ENCODE measurements around the gene WDHD1. TPM values are rescaled to one million over a fixed set of nuclear protein-coding genes. Genes with fewer than 3 reads are reported as not detected.
"Not testable (repeated sequence)": the region's sequence is repeated elsewhere in the genome, so short reads cannot be mapped to it uniquely, and the experiment has no call there.

WDHD1 gene
- total and polyA plus RNA-seq, 10 donors = 1.4 to 6.3 (median 3.8) TPM

GRCh38 chr14:54955143-54955542, 71.8 kb downstream of the WDHD1 start:
- Histone ChIP-seq H3K27me3 (replicated peaks in 1 of 7) (no peaks in the 10 kb centered on the region), H3K27ac (no peak overlapping the region), H3K36me3 (peaks cover 0 to 39% (median 0%) of the 10 kb centered on the region in 6 donors), H3K4me3 (no peak overlapping the region), H3K4me1 (no peaks in the 10 kb centered on the region), H3K9me3 (peaks cover 0 to 4% (median 0%) of the 10 kb centered on the region in 8 donors)
- no peak for DNase-seq
- no peak for TF ChIP-seq CTCF (IDR thresholded peaks at IDR 0.05 in 8 of 11, conservative IDR thresholded peaks at IDR 0.05 in 3 of 11)
- no peak for TF ChIP-seq POLR2A (IDR thresholded peaks at IDR 0.05)
- TF ChIP-seq POLR2AphosphoS5 (IDR thresholded peaks at IDR 0.05) = no peak
- intact Hi-C loops (cut with DNase I; ENCODE audit: low total_unique reads) = no loop called here

DNA sequence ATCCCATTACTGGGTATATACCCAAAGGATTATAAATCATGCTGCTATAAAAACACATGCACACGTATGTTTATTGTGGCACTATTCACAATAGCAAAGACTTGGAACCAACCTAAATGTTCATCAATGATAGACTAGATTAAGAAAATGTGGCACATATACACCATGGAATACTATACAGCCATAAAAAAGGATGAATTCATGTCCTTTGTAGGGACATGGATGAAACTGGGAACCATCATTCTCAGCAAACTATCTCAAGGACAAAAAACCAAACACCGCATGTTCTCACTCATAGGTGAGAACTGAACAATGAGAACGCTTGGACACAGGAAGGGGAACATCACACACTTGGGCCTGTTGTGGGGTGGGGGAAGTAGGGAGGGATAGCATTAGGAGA, 73.3 kb downstream of the WDHD1 start:
- H3K4me3 ChIP-seq; H3K27me3 ChIP-seq (replicated peaks in 1 of 7); intact Hi-C loops (cut with DNase I; ENCODE audit: low total_unique reads); H3K9me3 ChIP-seq; H3K4me1 ChIP-seq; DNase-seq; H3K27ac ChIP-seq: not testable (repeated sequence)
- peaks cover 0 to 32% (median 0%) of the 10 kb centered on the region in 6 donors for H3K36me3 ChIP-seq
- 95 to 99% (median 97%) methylated on average over 3 of the region's 3 CpGs for WGBS, 5 donors

GRCh38 chr14:54952803-54953202, 74.1 kb downstream of the WDHD1 start:
- intact Hi-C loops (cut with DNase I; ENCODE audit: low total_unique reads) = not testable (repeated sequence)

GRCh38 chr14:54947230-54947629, 79.7 kb downstream of the WDHD1 start:
- Histone ChIP-seq H3K36me3 (peaks cover 0 to 27% (median 0%) of the 10 kb centered on the region in 6 donors), H3K4me1 (peaks cover 0 to 3% (median 0%) of the 10 kb centered on the region in 6 donors), H3K4me3 (no peak overlapping the region), H3K27me3 (replicated peaks in 1 of 7) (no peaks in the 10 kb centered on the region), H3K9me3 (peaks cover 0 to 3% (median 0%) of the 10 kb centered on the region in 8 donors), H3K27ac (no peak overlapping the region)
- intact Hi-C loops (cut with DNase I; ENCODE audit: low total_unique reads) = no loop called here
- WGBS, 5 donors = 80 to 88% (median 84%) methylated on average over 3 of the region's 3 CpGs
- TF ChIP-seq POLR2A (IDR thresholded peaks at IDR 0.05) (no peak), POLR2AphosphoS5 (IDR thresholded peaks at IDR 0.05) (no peak), CTCF (IDR thresholded peaks at IDR 0.05 in 8 of 11, conservative IDR thresholded peaks at IDR 0.05 in 3 of 11) (no peak)
- no peak for DNase-seq

More at GRCh38 chr14:54952803-54953202, 74.1 kb downstream of the WDHD1 start:
- H3K27me3 ChIP-seq (replicated peaks in 1 of 7); DNase-seq; H3K4me3 ChIP-seq; H3K9me3 ChIP-seq; H3K27ac ChIP-seq; H3K4me1 ChIP-seq: not testable (repeated sequence)
- WGBS, 5 donors = 75 to 97% (median 78%) methylated on average over 1 of the region's 1 CpG
- H3K36me3 ChIP-seq = peaks cover 0 to 36% (median 0%) of the 10 kb centered on the region in 6 donors

GRCh38 chr14:54946500-54946899, 80.4 kb downstream of the WDHD1 start:
- intact Hi-C loops (cut with DNase I; ENCODE audit: low total_unique reads) = no loop called here
- DNase-seq = no peak
- TF ChIP-seq CTCF (IDR thresholded peaks at IDR 0.05 in 8 of 11, conservative IDR thresholded peaks at IDR 0.05 in 3 of 11) (no peak), POLR2A (IDR thresholded peaks at IDR 0.05) (no peak), POLR2AphosphoS5 (IDR thresholded peaks at IDR 0.05) (no peak)
- peaks cover 0 to 3% (median 0%) of the 10 kb centered on the region in 6 donors for H3K4me1 ChIP-seq
- no peak overlapping the region for H3K4me3 ChIP-seq
- H3K27me3 ChIP-seq (replicated peaks in 1 of 7) = no peaks in the 10 kb centered on the region
- WGBS, 5 donors = 88 to 99% (median 96%) methylated on average over 4 of the region's 4 CpGs
- peaks cover 0 to 3% (median 0%) of the 10 kb centered on the region in 8 donors for H3K9me3 ChIP-seq
- peaks cover 0 to 27% (median 0%) of the 10 kb centered on the region in 6 donors for H3K36me3 ChIP-seq
- H3K27ac ChIP-seq = no peak overlapping the region
